BLaER1 (cell line): ENCODE data around the gene SNED1.

Experiments used
- H3K27ac ChIP-seq: shearing (Covaris generic); formaldehyde crosslinking; 2 replicates; pipeline ENCODE4 v1.8.1; 2022
- H3K27me3 ChIP-seq: shearing (Covaris generic); formaldehyde crosslinking; 2 replicates; pipeline ENCODE4 v1.8.1; 2022
- H3K36me3 ChIP-seq: shearing (Covaris generic); formaldehyde crosslinking; 2 replicates; pipeline ENCODE4 v1.8.1; 2022
- H3K4me1 ChIP-seq: shearing (Covaris generic); formaldehyde crosslinking; 2 replicates; pipeline ENCODE4 v1.8.1; 2022
- H3K4me2 ChIP-seq: shearing (Covaris generic); formaldehyde crosslinking; 2 replicates; pipeline ENCODE4 v1.8.1; 2022
- H3K4me3 ChIP-seq: shearing (Covaris generic); formaldehyde crosslinking; 2 replicates; pipeline ENCODE4 v1.8.1; 2022
- H3K9ac ChIP-seq: shearing (Covaris generic); formaldehyde crosslinking; 2 replicates; pipeline ENCODE4 v1.8.1; 2022
- H3K9me3 ChIP-seq: shearing (Covaris generic); formaldehyde crosslinking; 2 replicates; pipeline ENCODE4 v1.8.1; 2022
- H4K20me1 ChIP-seq: shearing (Covaris generic); formaldehyde crosslinking; 2 replicates; pipeline ENCODE4 v1.8.1; 2022
- Cebpa-rat ChIP-seq: shearing (Covaris generic); IDR thresholded peaks from 2 replicates; pipeline ENCODE4 v1.8.1; 2022

The SNED1 gene

DNA sequence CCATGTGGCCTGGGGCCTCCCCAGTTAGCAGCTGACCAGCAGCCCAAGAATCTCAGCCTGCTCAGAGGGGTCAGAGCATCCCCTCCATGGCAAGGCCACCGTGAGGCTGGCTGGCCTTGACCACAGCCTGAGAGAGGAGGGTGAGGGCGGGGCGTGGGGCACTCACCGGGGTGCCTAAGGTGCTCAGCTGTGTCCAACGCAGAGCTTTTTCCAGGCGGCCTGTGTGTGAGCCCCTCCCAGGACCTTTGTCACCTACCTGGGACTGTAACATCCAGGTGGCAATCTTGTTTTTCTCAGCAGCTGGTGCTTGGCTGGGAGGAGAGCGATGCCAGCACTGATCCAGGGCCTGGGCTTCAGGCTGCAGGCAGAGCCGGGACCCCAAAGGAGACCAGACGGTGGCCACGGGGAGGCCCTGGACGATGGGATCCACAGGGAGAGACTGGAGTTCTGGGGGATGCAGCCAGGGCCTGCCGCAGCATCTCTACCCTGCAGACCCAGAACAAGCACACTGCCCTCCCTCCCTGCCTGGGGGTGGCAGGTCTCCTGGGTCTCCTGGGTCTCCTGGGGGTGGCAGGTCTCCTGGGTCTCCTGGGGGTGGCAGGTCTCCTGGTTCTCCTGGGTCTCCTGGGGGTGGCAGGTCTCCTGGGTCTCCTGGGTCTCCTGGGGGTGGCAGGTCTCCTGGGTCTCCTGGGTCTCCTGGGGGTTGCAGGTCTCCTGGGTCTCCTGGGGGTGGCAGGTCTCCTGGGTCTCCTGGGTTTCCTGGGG lies 12.3 kb downstream of the SNED1 start:
- H3K9ac ChIP-seq = peak overlapping the region; percentile 71
- peak overlapping the region; percentile 87 for H3K27ac ChIP-seq
- TF ChIP-seq Cebpa-rat = no peak
- H3K4me3 ChIP-seq = peak overlapping the region; percentile 47; the same call in 1 of the 2 replicates
- H3K9me3 ChIP-seq = peaks cover 3% of the 10 kb centered on the region
- no peaks in the 10 kb centered on the region for H4K20me1 ChIP-seq
- peaks cover 62% of the 10 kb centered on the region for H3K4me1 ChIP-seq
- H3K4me2 ChIP-seq = peak overlapping the region; percentile 93
- no peaks in the 10 kb centered on the region for H3K27me3 ChIP-seq
- H3K36me3 ChIP-seq = no peaks in the 10 kb centered on the region

DNA sequence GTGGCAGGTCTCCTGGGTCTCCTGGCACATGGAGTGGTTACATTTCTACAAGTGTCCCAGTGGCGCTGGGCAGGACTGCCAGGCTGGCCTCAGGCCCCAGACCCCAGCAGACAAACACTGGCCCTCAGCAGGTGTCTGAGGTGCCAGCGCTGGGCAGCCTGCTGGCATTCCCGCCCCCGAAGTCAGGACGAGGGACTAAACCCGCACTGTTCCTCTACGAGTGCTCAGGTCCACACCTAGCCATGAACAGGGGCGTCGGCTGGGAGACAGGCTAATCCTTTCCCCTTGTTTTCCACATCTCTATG lies 12.8 kb downstream of the SNED1 start:
- TF ChIP-seq Cebpa-rat = no peak
- Histone ChIP-seq H3K36me3 (no peaks in the 10 kb centered on the region), H3K9ac (no peak overlapping the region), H3K9me3 (no peaks in the 10 kb centered on the region), H4K20me1 (no peaks in the 10 kb centered on the region), H3K4me2 (peak overlapping the region; percentile 93), H3K27me3 (no peaks in the 10 kb centered on the region), H3K4me3 (no peak overlapping the region), H3K27ac (no peak overlapping the region), H3K4me1 (peaks cover 62% of the 10 kb centered on the region)

DNA sequence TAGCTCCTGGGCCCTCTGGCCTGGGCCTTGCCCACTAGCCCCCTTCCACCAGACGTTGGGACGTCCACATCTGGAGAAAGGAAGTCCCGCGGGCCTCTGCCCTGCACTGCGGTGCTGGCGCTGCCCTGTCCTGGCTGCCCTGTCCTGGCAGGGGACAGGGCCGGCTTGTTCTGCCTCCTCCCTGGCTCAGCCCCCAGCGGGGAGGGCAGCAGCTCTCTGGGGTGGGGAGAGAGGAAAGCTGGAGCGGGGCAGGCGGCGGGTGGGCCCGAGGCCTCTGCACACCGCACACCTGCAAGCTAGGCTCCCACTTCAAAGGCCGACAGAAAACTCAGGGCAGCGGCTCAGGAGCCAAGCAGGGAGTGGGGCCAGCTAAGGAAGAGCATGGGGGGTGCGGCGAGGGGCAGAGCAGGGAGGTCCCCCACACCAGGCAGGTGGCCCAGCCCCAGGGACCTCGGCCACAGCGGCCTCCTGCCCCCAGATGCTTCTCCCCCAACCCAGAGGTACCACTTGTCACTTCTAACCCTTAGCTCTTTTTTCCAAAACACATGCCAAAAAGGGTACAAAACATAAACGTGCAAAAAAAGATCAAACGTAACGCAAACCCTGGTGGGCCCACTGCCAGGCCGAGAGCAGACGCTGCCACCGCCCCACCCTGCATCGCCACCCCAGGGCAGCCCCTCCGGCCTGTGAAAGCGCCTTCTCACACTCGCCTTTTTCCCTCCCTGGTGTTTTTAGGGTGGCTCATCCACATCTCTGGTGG lies 13.5 kb downstream of the SNED1 start:
- Histone ChIP-seq H3K27ac (peak overlapping the region; percentile 51; the same call in 1 of the 2 replicates), H3K4me3 (no peak overlapping the region)

DNA sequence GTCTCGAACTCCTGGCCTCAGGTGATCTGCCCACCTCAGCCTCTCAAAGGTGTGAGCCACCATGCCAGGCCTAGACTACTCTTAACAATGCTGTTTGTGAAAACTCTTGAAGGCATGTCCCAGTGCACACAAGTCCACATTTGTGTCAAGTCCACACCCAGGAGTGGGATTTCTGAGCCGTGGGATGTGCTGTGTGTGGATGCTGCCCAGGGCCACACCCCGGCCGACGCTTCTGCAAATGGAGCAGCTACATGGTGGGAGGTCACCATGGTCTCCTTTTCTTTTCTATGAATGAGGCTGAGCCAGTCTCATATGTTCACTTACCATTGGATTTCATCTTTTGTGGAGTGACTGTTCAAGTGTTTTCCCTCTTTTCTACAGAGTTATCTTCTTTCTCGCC lies 15.8 kb downstream of the SNED1 start:
- Histone ChIP-seq H3K27ac (no peak overlapping the region), H4K20me1 (no peaks in the 10 kb centered on the region), H3K36me3 (no peaks in the 10 kb centered on the region), H3K4me3 (no peak overlapping the region), H3K9ac (no peak overlapping the region), H3K4me2 (no peak overlapping the region), H3K27me3 (no peaks in the 10 kb centered on the region), H3K9me3 (no peaks in the 10 kb centered on the region; the same call in 1 of the 2 replicates), H3K4me1 (peaks cover 34% of the 10 kb centered on the region)
- TF ChIP-seq Cebpa-rat = no peak

More for the DNA sequence above, 13.5 kb downstream of the SNED1 start:
- H3K36me3 ChIP-seq = no peaks in the 10 kb centered on the region
- no peaks in the 10 kb centered on the region for H4K20me1 ChIP-seq
- H3K27me3 ChIP-seq = no peaks in the 10 kb centered on the region
- H3K9ac ChIP-seq = no peak overlapping the region
- peak overlapping the region; percentile 93 for H3K4me2 ChIP-seq
- H3K9me3 ChIP-seq = no peaks in the 10 kb centered on the region
- TF ChIP-seq Cebpa-rat = no peak
- H3K4me1 ChIP-seq = peaks cover 57% of the 10 kb centered on the region

DNA sequence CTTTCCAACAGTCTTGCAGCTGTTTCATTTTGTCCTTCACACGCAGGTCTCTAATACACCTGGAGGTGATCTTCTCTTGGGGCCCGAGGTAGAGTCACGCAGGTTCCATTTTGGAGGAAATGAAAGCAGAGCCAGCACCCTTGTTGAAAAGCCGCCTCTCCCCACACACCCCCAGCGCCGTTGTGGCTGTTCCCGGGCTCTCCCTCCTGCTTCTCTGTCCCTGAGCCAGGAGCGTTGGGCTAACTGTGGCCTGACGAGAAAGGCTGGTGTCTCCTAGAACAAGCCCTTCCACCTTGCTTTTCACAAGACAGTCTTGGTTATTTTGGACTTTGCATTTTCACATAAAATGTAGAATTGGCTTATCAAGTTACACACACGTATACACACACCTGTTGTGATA lies 16.3 kb downstream of the SNED1 start:
- H3K27ac ChIP-seq = no peak overlapping the region
- H3K4me1 ChIP-seq = peaks cover 28% of the 10 kb centered on the region
- TF ChIP-seq Cebpa-rat = no peak

DNA sequence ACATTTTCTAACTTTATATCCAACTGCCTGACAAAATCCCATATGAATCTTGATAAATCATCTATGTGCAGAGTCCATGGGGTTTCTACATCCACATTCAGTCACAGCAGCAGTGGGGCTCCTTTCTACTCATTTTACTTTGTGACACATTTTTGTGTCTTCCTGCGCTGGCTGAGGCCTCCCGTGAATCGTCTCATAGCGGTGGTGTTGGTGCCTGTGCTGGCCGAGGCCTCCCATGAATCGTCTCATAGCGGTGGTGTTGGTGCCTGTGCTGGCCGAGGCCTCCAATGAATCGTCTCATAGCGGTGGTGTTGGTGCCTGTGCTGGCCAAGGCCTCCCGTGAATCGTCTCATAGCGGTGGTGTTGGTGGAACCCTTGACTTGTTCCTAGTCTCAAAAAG lies 17.0 kb downstream of the SNED1 start:
- Histone ChIP-seq H3K36me3 (no peaks in the 10 kb centered on the region), H3K4me3 (no peak overlapping the region), H3K9ac (no peak overlapping the region), H4K20me1 (no peaks in the 10 kb centered on the region), H3K9me3 (peaks cover 4% of the 10 kb centered on the region; the same call in 1 of the 2 replicates), H3K4me2 (no peak overlapping the region), H3K27me3 (no peaks in the 10 kb centered on the region), H3K27ac (no peak overlapping the region), H3K4me1 (peaks cover 22% of the 10 kb centered on the region)
- no peak for TF ChIP-seq Cebpa-rat

More for the DNA sequence above, 16.3 kb downstream of the SNED1 start:
- Histone ChIP-seq H3K4me2 (no peak overlapping the region), H3K36me3 (no peaks in the 10 kb centered on the region), H3K4me3 (no peak overlapping the region), H3K9me3 (no peaks in the 10 kb centered on the region; the same call in 1 of the 2 replicates), H4K20me1 (no peaks in the 10 kb centered on the region), H3K9ac (no peak overlapping the region), H3K27me3 (no peaks in the 10 kb centered on the region)

DNA sequence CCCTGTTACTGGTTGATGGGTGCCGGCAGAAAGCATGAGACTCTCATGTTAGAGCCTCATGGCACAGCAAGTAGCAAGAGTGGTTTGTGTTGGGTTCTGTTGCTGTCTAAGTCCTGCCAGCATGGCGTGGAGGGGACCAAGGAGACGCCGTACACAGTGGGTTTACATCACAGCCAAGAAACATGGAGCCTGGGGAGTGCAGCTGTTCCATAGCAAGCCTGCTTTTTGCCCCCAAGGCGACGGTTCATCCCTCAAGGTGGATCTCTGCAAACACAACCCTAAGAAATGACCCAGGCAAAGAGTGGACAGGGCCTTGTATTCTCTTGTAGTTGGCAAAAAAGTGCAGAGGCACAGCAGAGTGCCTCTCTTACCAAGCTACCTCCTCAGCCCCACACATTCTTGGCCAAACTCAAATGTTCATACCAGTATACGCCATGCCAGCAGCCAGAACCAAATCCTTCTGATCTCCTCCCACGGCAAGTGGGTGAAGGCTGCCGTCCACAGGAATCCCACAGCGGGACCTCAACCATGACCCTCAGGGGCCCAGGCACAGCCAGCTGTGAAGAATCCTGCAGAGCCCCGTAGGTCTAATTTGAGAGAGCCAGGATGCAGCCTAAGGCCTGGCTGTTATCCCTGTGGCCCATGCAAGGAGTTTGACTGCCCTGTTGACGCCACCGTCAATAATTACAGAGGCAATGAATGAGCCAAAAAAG lies 19.0 kb downstream of the SNED1 start:
- no peaks in the 10 kb centered on the region for H3K36me3 ChIP-seq
- H3K4me1 ChIP-seq = peaks cover 2% of the 10 kb centered on the region
- no peak overlapping the region for H3K9ac ChIP-seq
- H3K4me2 ChIP-seq = no peak overlapping the region
- no peak overlapping the region for H3K4me3 ChIP-seq
- H3K27me3 ChIP-seq = no peaks in the 10 kb centered on the region
- no peak for TF ChIP-seq Cebpa-rat
- H4K20me1 ChIP-seq = no peaks in the 10 kb centered on the region
- no peak overlapping the region for H3K27ac ChIP-seq
- peaks cover 10% of the 10 kb centered on the region for H3K9me3 ChIP-seq

DNA sequence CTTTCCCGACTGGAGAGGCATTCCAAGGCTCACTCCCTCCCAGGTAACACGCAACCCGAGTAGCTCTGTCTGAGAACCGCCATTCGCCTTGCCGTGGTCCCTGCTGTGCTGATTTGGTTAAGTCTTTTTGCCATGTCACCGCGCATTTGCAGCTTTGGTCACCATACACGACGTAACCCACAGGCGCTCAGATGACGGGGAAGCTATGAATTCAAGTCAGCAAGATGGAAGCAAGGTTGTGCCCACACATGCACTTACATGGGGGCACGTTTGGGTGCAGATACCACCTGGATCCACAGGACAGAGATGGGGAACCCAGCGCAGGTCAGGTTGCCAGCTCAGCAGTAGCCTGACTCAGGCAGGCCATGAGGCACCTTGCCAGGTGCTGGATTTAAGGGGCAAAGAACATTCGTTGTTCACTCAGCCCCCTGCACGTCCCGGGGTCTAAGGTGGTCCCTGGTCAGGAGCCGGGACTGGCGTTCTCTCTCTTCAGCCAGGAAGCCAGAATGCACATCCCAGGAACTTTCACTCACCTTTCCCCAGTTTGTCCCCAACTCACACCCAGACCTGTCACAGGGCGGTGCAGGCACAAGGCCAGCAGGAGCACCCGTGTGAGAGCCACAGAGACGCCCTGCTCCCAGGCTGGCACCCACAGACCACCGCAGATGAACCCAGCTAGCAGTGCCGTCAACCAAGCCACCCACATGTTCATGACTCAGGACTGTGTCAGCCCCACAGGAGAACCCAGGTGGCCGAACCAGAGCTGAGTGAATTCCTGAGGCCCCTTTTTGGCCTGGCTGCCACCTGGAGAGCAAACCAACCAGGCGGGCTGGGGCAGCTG lies 19.9 kb downstream of the SNED1 start:
- Histone ChIP-seq H3K4me1 (no peaks in the 10 kb centered on the region), H3K9me3 (peaks cover 13% of the 10 kb centered on the region), H4K20me1 (no peaks in the 10 kb centered on the region), H3K27me3 (no peaks in the 10 kb centered on the region), H3K27ac (no peak overlapping the region), H3K4me2 (no peak overlapping the region), H3K36me3 (no peaks in the 10 kb centered on the region), H3K9ac (no peak overlapping the region), H3K4me3 (no peak overlapping the region)
- TF ChIP-seq Cebpa-rat = no peak

DNA sequence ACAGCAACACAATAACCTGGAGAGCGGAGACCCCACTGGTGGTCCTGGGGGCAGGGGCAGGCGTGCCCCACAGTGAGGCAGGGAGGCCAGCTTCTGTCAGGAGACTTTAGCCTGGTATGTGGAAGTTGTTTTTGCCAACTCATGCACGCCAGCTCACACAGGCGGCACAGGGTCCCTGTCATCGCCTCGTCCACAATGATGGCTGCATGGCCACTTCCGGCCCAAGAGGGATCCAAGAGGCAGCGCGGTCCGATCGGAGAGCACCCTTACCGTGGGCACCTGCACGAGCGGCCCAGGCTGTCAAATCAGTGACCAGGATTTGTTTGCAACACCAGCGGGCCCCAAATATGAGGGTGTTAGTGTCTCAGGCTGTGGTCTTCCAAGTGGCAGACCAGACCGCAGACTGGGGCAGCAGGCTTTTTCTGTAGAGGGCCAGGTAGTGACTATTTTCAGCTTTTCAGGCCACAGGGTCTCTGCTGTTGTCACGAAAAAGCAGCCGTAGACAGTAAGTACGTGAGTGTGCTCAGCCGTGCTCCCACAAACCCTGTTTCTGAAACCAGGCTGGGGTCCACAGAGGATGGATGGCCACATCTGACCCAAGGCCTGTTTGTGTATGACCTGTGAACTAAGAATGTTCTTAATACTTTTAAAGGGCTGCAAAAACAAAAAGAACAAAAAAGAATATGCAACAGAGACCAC lies 21.2 kb downstream of the SNED1 start:
- no peak for TF ChIP-seq Cebpa-rat
- Histone ChIP-seq H3K9ac (no peak overlapping the region), H3K4me3 (no peak overlapping the region), H3K27me3 (no peaks in the 10 kb centered on the region), H3K27ac (no peak overlapping the region), H3K4me2 (no peak overlapping the region), H3K36me3 (no peaks in the 10 kb centered on the region), H3K4me1 (no peaks in the 10 kb centered on the region), H4K20me1 (no peaks in the 10 kb centered on the region), H3K9me3 (peaks cover 13% of the 10 kb centered on the region)
